Measurements from ENCODE around the gene TMEM59L. TPM values are rescaled to one million over a fixed set of nuclear protein-coding genes. Genes with fewer than 3 reads are reported as not detected.

TMEM59L gene
- total and polyA plus RNA-seq, 2 donors (not counting 1 experiment from before 2014, with no cell fraction given), result not detected

DNA sequence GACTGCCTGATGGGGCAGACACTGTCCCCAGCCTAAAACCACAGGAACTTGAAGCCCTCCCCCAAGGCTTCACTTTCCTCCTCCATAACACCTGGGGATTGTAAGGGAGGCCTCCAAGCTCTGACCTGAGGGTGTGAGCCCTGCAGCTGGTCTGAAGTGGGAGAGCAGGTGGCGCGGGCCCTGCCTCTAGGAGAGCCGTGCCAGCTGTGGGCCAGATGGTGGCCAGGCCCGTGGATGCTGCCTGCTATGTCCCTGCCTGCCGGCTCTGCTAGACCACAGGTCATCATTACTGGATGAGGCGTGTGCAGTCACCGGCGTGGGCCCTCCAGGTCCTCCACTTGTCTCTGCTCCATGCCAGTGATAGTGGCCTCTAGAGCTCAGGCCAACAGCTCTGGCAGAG, 20.7 kb downstream of the TMEM59L start:
- H3K36me3 ChIP-seq (replicated peaks in 1 of 2; ENCODE audit: control extremely low read depth in 1 of 2, control insufficient read depth in 1 of 2, extremely low read depth in 1 of 2, insufficient read depth in 2 of 2, low read length in 1 of 2), result no peaks in the 10 kb centered on the region
- no peak for ATAC-seq (ENCODE audit: low read depth)
- CTCF ChIA-PET, result no interaction called here

DNA sequence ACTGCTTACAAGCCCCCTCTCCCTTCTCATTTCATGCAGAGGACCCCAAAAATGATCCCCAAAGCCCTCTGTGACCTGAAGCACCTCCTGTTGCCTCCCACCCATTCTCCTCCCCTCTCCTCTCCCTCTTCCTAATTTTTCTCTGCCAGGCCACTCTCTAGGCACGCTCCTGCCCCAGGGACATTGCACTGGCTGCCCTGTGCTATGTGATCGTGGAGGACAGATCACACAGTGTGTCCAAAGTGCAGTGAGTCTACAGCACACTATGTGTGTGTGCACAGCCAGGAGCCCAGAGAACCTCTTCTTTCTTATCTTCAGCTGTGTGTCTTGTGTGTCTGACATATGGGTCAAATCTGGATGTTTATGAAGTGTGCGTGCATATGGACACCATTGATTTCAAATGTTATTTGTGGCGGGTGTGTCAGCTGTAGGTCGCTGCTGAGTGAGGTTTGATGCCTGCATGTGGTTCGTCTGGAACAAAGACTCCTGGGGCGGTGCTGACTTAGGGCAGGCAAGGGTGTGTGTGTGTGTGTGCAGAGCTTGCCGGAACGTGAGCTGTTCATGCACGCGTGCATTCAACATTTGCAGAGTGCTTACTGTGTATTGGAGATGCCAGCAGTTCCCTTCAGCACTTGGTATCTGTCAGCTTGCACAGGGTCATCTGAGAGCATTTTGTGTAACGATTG, 22.1 kb downstream of the TMEM59L start:
- H3K4me2 ChIP-seq (replicated peaks; ENCODE audit: low read depth, low read length, poor library complexity, severe bottlenecking), result no peak overlapping the region
- no peak overlapping the region for H3K4me3 ChIP-seq (ENCODE audit: control extremely low read depth in 1 of 5, extremely low read depth in 1 of 5, insufficient read depth in 1 of 5, low read depth in 2 of 5, low read length in 4 of 5)
- no peak overlapping the region for H3K9ac ChIP-seq (ENCODE audit: low read length)
- Mint-ChIP-seq H3K27me3 (peaks cover 3% of the 10 kb centered on the region), H3K27ac (no peak overlapping the region), H3K9me3 (ENCODE audit: insufficient read depth) (no peaks in the 10 kb centered on the region), H3K4me3 (peak overlapping the region; percentile 30), H3K4me1 (peaks cover 25% of the 10 kb centered on the region)
- H3K27ac ChIP-seq (ENCODE audit: low read length in 2 of 2), result no peak overlapping the region
- TF ChIP-seq EZH2 (IDR thresholded peaks at IDR 0.05; ENCODE audit: borderline replicate concordance, insufficient read depth, low read depth, low read length, poor library complexity, severe bottlenecking), result no peak
- TF ChIP-seq, protein P1, sequence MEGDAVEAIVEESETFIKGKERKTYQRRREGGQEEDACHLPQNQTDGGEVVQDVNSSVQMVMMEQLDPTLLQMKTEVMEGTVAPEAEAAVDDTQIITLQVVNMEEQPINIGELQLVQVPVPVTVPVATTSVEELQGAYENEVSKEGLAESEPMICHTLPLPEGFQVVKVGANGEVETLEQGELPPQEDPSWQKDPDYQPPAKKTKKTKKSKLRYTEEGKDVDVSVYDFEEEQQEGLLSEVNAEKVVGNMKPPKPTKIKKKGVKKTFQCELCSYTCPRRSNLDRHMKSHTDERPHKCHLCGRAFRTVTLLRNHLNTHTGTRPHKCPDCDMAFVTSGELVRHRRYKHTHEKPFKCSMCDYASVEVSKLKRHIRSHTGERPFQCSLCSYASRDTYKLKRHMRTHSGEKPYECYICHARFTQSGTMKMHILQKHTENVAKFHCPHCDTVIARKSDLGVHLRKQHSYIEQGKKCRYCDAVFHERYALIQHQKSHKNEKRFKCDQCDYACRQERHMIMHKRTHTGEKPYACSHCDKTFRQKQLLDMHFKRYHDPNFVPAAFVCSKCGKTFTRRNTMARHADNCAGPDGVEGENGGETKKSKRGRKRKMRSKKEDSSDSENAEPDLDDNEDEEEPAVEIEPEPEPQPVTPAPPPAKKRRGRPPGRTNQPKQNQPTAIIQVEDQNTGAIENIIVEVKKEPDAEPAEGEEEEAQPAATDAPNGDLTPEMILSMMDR (IDR thresholded peaks at IDR 0.05), result no peak
- peaks cover 0 to 6% (median 0%) of the 10 kb centered on the region in 3 donors for H3K9me3 ChIP-seq (ENCODE audit: control extremely low read depth in 1 of 3, control insufficient read depth in 2 of 3, insufficient read depth in 1 of 3, low read length in 2 of 3)
- H3K36me3 ChIP-seq (replicated peaks in 1 of 2; ENCODE audit: control extremely low read depth in 1 of 2, control insufficient read depth in 1 of 2, extremely low read depth in 1 of 2, insufficient read depth in 2 of 2, low read length in 1 of 2), result no peaks in the 10 kb centered on the region
- H4K20me1 ChIP-seq (ENCODE audit: control insufficient read depth, insufficient read depth, low read length, poor library complexity, severe bottlenecking), result no peaks in the 10 kb centered on the region
- CTCF ChIA-PET, result interaction anchor here (0.6 to 1.4 kb wide), 2 partner anchors 213 to 776 kb away, joined by 3 read pairs; no protein-coding TSS in a partner anchor
- H2AFZ ChIP-seq (ENCODE audit: insufficient read depth, low read depth, low read length, poor library complexity, severe bottlenecking), result no peak overlapping the region
- ATAC-seq (ENCODE audit: low read depth), result no peak
- intact Hi-C loops (cut with micrococcal nuclease), result loop anchor here (5.0 kb wide), 2 partner anchors 68 to 153 kb away; no protein-coding TSS in a partner anchor
- WGBS (ENCODE audit: insufficient coverage), result 84% methylated on average over 11 of the region's 12 CpGs
- POLR2A ChIA-PET, result interaction anchor here (1.6 kb wide), 1 partner anchor 46 kb away, joined by 4 read pairs; the partner anchor contains the start of gene REX1BD
- no peak for DNase-seq
- peaks cover 11% of the 10 kb centered on the region for H3K79me2 ChIP-seq (ENCODE audit: control insufficient read depth, insufficient read depth, low read length)
- peaks cover 12 to 27% of the 10 kb centered on the region in 2 donors for H3K4me1 ChIP-seq (ENCODE audit: control insufficient read depth in 2 of 2, insufficient read depth in 2 of 2, low read length in 2 of 2)
- no peaks in the 10 kb centered on the region for H3K27me3 ChIP-seq (replicated peaks in 1 of 4; ENCODE audit: control extremely low read depth in 1 of 4, control insufficient read depth in 3 of 4, insufficient read depth in 4 of 4, low read length in 3 of 4)

More for the DNA sequence above, 20.7 kb downstream of the TMEM59L start:
- peaks cover 3% of the 10 kb centered on the region for H3K27me3 Mint-ChIP-seq
- H3K4me1 Mint-ChIP-seq, result peaks cover 24% of the 10 kb centered on the region
- Histone ChIP-seq H3K9ac (ENCODE audit: low read length) (no peak overlapping the region), H3K27ac (ENCODE audit: low read length in 2 of 2) (no peak overlapping the region), H3K79me2 (ENCODE audit: control insufficient read depth, insufficient read depth, low read length) (peaks cover 11% of the 10 kb centered on the region), H4K20me1 (ENCODE audit: control insufficient read depth, insufficient read depth, low read length, poor library complexity, severe bottlenecking) (no peaks in the 10 kb centered on the region), H2AFZ (ENCODE audit: insufficient read depth, low read depth, low read length, poor library complexity, severe bottlenecking) (no peak overlapping the region), H3K27me3 (replicated peaks in 1 of 4; ENCODE audit: control extremely low read depth in 1 of 4, control insufficient read depth in 3 of 4, insufficient read depth in 4 of 4, low read length in 3 of 4) (no peaks in the 10 kb centered on the region), H3K4me2 (replicated peaks; ENCODE audit: low read depth, low read length, poor library complexity, severe bottlenecking) (no peak overlapping the region), H3K4me1 (ENCODE audit: control insufficient read depth in 2 of 2, insufficient read depth in 2 of 2, low read length in 2 of 2) (peaks cover 12 to 27% of the 10 kb centered on the region in 2 donors), H3K9me3 (ENCODE audit: control extremely low read depth in 1 of 3, control insufficient read depth in 2 of 3, insufficient read depth in 1 of 3, low read length in 2 of 3) (peaks cover 0 to 3% (median 0%) of the 10 kb centered on the region in 3 donors), H3K4me3 (ENCODE audit: control extremely low read depth in 1 of 5, extremely low read depth in 1 of 5, insufficient read depth in 1 of 5, low read depth in 2 of 5, low read length in 4 of 5) (no peak overlapping the region)
- intact Hi-C loops (cut with micrococcal nuclease), result no loop called here
- 89% methylated on average over 8 of the region's 8 CpGs for WGBS (ENCODE audit: insufficient coverage)
- no peak overlapping the region for H3K4me3 Mint-ChIP-seq
- TF ChIP-seq, protein P1 (IDR thresholded peaks at IDR 0.05), result no peak
- TF ChIP-seq EZH2 (IDR thresholded peaks at IDR 0.05; ENCODE audit: borderline replicate concordance, insufficient read depth, low read depth, low read length, poor library complexity, severe bottlenecking), result no peak
- POLR2A ChIA-PET, result no interaction called here
- no peaks in the 10 kb centered on the region for H3K9me3 Mint-ChIP-seq (ENCODE audit: insufficient read depth)
- DNase-seq, result no peak
- H3K27ac Mint-ChIP-seq, result no peak overlapping the region
